AG20443 (cell line): ENCODE measurements around the gene MYOF.
"Not testable (repeated sequence)": the region's sequence is repeated elsewhere in the genome, so short reads cannot be mapped to it uniquely, and the experiment has no call there.

Experiments used
- DNase-seq: peaks from one replicate; pipeline ENCODE4 v3.0.0; 2012; ENCODE audit warnings: low spot score, mixed read lengths

Gene MYOF

GRCh38 chr10:93288679-93289634 is 193.2 kb downstream of the MYOF start:
- peak; percentile 97 for DNase-seq

GRCh38 chr10:93287775-93288174 is 194.4 kb downstream of the MYOF start:
- DNase-seq, result no peak

- DNase-seq, result not testable (repeated sequence)
Observed at GRCh38 chr10:93284246-93284645, 197.9 kb downstream of the MYOF start.

GRCh38 chr10:93281367-93281720 is 200.8 kb downstream of the MYOF start:
- DNase-seq, result no peak

GRCh38 chr10:93280699-93281366 is 201.3 kb downstream of the MYOF start:
- DNase-seq, result no peak

- no peak for DNase-seq
Observed at GRCh38 chr10:93280121-93280698, 201.9 kb downstream of the MYOF start.

GRCh38 chr10:93277360-93277759 is 204.8 kb downstream of the MYOF start:
- peak; percentile 37 for DNase-seq

GRCh38 chr10:93274419-93274818 is 207.7 kb downstream of the MYOF start:
- DNase-seq, result no peak

- no peak for DNase-seq
Observed at GRCh38 chr10:93272884-93273675, 209.1 kb downstream of the MYOF start.

- DNase-seq, result no peak
Observed at GRCh38 chr10:93271347-93271746, 210.8 kb downstream of the MYOF start.

GRCh38 chr10:93269281-93269680 is 212.9 kb downstream of the MYOF start:
- DNase-seq, result no peak

DNA sequence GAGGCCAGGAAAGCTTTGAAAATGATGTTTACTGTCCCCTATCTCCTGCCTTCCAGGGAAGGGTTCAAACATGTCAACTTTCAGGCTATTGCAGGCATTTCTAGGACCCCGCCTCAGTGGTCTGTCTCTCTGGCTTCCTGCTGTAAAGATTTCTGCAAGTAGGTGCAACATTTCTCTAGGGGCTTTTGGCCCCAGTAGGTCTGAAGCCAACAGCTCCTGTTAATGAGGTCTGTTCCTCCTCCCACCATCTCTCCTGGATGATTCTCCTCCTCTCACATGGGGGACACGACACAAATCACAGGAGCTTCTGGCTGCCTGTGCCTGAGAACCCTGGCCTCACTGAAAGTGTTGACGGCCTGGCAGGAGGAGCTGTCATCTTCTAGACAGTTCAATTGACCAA is 214.1 kb downstream of the MYOF start:
- no peak for DNase-seq

- DNase-seq, result no peak
Observed at GRCh38 chr10:93267521-93267920, 214.6 kb downstream of the MYOF start.

- no peak for DNase-seq
Observed at GRCh38 chr10:93266858-93267257, 215.3 kb downstream of the MYOF start.

- peak; percentile 30 for DNase-seq
Observed at GRCh38 chr10:93261961-93262610, 220.0 kb downstream of the MYOF start.

DNA sequence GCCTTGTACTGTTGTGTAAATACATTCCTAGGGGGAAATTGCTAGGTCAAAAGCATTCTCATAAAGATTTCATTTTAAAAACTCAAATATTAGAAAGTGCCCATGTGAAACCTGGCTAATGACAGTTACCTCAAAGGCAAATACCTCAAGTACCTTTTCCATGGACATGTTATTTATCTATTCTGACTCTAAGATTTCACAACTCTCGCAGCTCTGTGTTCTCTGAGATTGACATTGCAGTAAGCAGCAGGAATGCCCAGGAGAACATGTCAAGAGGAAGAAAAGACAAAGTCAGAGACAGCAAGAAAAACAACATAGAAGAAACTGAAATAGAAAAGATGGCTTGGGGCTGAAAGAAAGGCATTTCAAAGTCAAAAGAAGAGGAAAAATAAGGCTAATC is 221.0 kb downstream of the MYOF start:
- DNase-seq, result no peak

- no peak for DNase-seq
Observed at GRCh38 chr10:93259126-93259525, 223.0 kb downstream of the MYOF start.
